Measurements from ENCODE around the gene RAPGEF3.

Gene RAPGEF3, protein sequence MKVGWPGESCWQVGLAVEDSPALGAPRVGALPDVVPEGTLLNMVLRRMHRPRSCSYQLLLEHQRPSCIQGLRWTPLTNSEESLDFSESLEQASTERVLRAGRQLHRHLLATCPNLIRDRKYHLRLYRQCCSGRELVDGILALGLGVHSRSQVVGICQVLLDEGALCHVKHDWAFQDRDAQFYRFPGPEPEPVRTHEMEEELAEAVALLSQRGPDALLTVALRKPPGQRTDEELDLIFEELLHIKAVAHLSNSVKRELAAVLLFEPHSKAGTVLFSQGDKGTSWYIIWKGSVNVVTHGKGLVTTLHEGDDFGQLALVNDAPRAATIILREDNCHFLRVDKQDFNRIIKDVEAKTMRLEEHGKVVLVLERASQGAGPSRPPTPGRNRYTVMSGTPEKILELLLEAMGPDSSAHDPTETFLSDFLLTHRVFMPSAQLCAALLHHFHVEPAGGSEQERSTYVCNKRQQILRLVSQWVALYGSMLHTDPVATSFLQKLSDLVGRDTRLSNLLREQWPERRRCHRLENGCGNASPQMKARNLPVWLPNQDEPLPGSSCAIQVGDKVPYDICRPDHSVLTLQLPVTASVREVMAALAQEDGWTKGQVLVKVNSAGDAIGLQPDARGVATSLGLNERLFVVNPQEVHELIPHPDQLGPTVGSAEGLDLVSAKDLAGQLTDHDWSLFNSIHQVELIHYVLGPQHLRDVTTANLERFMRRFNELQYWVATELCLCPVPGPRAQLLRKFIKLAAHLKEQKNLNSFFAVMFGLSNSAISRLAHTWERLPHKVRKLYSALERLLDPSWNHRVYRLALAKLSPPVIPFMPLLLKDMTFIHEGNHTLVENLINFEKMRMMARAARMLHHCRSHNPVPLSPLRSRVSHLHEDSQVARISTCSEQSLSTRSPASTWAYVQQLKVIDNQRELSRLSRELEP

DNA sequence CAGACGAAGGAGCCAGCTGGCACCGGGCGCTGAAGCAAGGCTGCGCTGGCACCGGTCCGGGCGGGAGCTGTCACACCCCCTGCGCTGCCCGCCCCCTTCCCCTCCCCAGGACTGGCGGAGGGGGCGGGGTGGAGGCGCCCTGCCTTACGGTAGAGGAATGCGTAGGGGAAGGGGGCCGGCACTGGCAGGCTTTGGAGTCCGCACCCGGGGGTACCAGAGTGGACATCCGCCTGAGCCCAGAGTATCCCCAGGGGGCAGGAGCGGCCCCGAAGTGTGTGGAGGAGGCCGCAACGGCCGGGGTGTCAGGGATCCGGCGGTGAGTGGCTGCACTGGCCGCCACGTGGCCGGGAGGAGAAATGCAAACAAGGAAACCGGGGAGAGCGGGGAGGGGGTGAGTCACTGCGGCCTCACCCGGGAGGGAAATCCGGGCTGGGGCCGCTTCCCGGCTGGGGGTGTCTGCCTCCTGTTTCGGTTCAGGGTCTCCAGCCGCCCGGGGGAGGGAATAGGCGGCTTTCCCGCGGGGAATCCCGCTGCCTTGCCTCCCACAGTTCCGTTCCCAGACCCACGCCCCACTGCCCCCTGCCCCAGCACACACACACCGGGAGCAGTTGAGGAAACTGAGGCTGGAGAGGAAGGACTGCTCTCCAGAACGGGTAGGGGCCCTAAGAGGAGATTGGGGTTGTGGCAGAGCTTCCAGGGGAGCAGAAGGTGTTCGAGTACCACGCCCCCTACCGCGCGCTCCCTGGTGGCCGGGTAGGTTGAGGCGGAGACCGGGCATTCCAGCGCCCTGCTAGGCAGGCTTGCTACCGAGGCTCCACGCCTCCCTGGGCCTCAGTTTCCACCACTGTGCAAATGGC lies at the start of gene RAPGEF3:
Gene RAPGEF3 (minus strand): TSS at position 47 of the 857 bp plus-strand sequence. CDS start 324 bp downstream, outside the sequence.
- FAIRE-seq (no peak), DNase-seq (ENCODE audit: insufficient read length, low spot score) (peak; percentile 98)
- 0 out of 2 replicates have a peak, but pooled peaks have one; percentile 25 for TF ChIP-seq POLR2A (IDR thresholded peaks at IDR 0.05; ENCODE audit: low read depth, low read length)

DNA sequence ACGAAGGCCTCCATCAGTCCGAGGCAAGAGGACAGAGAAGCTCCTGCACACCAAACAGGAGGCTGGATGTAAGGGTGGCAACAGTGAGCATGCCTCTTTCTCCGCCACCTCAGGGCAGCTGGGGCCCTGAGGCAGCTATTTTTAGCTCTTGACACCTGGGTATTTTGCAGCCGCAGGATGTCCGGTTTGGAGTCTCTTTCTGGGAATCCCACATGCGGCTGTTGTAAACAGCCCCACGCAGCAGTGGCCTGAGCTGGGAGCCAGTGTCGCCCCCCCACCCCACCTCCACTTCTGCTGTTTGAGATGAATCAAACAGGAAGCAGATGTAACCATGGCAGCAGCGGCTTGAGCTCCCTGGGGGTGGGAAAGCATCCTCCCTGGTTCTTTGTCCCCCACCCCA lies 49.4 kb upstream of the RAPGEF3 start:
- TF ChIP-seq POLR2A (IDR thresholded peaks at IDR 0.05; ENCODE audit: low read depth, low read length), result no peak
- no peak for DNase-seq (ENCODE audit: insufficient read length, low spot score)
- FAIRE-seq, result no peak

DNA sequence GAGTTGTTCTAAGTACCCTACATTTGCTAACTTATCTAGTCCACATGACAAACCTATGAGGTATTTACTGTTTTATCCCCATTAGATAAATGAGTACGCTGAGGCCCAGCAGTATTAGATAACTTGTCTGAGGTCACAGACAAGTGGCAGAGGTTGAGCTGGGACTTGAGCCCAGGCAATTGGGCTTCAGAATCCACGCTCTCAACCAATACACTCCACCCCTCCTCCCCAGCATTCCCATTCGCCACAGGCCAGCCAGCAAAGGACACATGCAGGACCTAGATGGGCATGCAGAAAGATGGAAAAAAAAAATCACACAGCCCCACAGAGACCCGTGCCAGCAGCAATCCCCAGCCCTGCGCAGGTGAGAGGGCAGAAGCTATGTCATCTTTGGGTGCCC lies 48.7 kb upstream of the RAPGEF3 start:
- FAIRE-seq (no peak), DNase-seq (ENCODE audit: insufficient read length, low spot score) (no peak)
- TF ChIP-seq POLR2A (IDR thresholded peaks at IDR 0.05; ENCODE audit: low read depth, low read length), result no peak

DNA sequence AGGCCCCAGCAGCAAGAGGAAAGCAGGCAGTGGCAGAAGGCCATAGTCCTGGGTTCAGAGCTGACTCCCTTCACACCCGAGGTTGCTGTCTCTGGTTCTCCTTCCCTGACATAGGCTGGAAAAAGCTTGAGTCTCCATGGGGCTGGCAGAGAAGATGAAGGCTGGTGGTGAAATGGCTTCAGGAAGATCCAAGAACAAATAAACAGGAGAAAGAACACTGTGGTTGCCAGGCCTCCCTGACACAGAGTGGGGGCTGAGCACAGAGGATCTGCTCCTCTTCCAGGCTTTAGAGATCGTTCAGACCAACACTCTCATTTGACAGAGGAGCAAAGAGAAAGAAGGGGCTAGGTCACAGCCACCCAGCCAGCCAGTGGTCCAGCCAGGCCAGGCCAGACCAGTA lies 46.7 kb upstream of the RAPGEF3 start:
- no peak for FAIRE-seq
- no peak for TF ChIP-seq POLR2A (IDR thresholded peaks at IDR 0.05; ENCODE audit: low read depth, low read length)
- DNase-seq (ENCODE audit: insufficient read length, low spot score), result no peak

DNA sequence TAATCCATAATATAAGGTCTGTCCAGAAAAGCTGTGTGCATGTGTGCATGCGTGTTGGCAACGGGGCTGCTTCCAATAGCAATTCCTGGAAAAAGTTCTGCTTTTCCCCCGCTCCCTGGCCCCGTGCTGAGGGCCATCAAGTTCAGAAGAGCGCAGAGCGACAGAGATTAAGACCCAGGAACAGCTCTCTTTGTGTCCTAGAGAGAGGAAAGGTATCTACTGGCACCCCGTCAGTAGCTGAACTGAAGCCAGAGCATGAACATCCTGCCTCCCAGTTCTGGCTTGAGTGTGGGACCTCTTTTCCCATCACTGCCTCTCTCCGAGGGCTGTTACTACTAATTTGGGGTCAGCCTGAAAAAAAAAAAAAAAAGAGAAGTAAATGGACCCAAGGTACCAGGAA lies 45.5 kb upstream of the RAPGEF3 start:
- TF ChIP-seq POLR2A (IDR thresholded peaks at IDR 0.05; ENCODE audit: low read depth, low read length), result no peak
- DNase-seq (ENCODE audit: insufficient read length, low spot score) (no peak), FAIRE-seq (no peak)

DNA sequence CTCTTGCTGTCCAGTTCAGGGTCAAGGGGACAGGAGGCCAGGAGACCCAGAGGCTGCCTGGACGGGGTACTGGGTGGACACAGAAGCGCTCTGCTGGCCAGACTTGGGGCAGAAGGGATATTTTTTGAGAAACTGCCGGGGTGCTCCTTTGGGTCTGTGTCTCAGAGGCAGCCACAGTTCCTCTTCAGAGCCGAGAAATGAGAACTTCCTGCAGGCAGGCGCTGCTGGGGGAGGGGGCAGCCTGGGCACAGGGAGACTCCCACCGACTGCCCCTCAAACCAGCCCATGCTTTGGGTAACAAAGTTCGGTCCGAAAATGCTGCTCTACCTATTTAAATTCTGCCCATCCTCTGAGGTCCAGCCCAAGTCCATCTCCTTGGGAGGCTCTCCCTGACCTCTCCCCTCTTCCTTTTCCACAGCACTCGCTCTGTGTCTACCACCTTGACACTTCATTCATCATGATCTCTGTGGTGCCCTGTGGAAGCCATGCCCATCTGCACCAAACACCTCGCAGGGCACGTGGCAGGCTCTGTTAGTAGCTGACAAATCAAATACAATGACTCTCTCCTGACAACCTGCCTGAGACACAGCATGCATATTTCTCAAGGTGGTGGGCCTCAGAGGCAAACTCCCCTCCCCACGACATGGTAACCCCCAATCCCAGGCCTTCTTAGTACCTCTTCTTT lies 44.7 kb upstream of the RAPGEF3 start:
- FAIRE-seq (no peak), DNase-seq (ENCODE audit: insufficient read length, low spot score) (no peak)

DNA sequence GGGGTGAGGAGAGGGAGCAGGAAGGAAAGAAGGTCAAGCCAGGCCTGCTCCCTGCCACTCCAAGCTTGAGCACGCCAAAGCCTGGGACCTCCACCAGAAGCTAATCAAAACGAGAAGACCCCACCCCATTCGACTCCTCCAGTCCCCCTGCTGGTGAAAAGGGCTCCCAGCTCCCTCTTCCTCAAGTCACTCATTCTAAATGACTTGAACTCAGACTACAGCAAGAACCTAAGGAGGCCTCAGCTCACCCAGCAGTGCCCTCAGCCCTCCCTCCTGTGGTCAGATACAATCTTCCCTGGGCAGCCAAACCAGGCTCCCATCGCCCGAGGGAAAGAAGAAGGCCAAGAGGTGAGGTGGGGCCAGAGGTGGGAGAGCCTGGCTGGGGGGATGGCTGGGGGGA lies 43.6 kb upstream of the RAPGEF3 start:
- no peak for TF ChIP-seq POLR2A (IDR thresholded peaks at IDR 0.05; ENCODE audit: low read depth, low read length)
- no peak for FAIRE-seq
- DNase-seq (ENCODE audit: insufficient read length, low spot score), result no peak

More for the DNA sequence above, 44.7 kb upstream of the RAPGEF3 start:
- no peak for TF ChIP-seq POLR2A (IDR thresholded peaks at IDR 0.05; ENCODE audit: low read depth, low read length)

DNA sequence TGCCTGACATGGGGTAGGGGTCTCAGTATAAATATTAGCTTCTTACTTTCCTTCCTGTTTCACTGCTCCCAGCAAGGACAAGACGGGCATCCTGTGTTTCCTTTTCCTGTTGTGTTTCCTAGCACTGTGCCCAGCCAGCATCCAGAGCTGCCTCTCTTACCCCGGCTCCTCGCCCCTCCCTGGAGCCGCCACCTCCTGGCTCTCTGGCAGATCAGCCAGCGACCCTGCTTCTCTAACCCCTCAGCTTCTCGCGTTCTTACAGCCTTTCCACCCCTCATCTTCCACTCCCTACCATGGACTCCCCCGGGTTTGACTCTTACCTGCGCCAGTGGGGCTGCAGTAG lies 43.2 kb upstream of the RAPGEF3 start:
- DNase-seq (ENCODE audit: insufficient read length, low spot score) (no peak), FAIRE-seq (no peak)
- no peak for TF ChIP-seq POLR2A (IDR thresholded peaks at IDR 0.05; ENCODE audit: low read depth, low read length)

DNA sequence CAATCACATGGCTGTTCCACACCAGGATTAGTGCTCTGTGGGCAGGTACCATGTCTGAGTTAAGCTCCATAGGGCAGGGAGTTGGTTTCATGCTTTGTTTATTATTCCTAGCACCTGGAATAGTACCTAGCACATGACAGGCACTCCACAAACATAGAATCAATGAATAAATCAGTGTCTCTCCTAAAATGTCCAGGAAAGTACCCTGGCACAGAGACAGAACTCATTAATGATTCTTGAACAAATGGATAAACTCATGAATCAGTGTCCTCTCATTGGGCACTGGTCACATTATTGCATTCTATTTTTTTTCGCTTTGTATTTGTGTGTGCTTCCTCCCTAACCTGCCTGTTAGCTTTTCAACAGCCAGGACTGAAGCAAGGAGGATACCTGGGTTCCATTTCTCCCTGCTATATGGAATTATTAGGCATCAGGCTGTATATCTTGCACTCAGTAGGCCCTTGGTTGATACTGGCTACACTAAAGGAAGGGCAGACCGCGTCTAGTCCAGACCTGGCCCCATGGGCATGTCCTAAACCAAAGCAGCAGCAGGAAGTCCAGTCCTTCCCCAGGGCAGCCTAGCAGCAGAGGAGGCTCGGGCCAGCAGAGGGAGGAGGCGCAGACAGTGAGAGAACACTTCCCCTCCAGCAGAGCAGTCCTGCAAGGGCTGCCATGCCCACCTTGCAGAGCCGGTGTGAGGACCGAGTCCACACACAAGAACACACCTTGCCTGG lies 42.7 kb upstream of the RAPGEF3 start:
- no peak for TF ChIP-seq POLR2A (IDR thresholded peaks at IDR 0.05; ENCODE audit: low read depth, low read length)
- no peak for FAIRE-seq
- DNase-seq (ENCODE audit: insufficient read length, low spot score), result no peak

DNA sequence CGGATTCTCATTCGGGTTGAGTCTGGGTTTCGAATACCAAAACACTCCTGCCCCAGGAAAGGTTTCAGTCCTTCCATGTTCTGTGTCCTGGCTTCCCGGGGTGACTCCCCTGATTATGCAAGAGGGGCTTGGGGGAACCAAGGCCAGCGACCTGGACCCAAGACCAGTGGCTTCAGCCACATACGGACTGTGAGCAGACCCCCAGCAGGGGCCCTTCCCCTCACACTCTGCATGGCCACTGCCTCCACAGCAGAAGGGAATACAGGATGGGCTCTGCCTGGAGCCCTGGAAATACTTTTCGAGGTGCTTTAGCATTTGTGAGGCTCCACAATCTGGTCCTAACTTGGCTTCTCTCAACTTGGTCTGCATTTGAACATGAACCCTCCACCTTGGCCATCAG lies 41.9 kb upstream of the RAPGEF3 start:
- no peak for TF ChIP-seq POLR2A (IDR thresholded peaks at IDR 0.05; ENCODE audit: low read depth, low read length)
- DNase-seq (ENCODE audit: insufficient read length, low spot score) (no peak), FAIRE-seq (no peak)

DNA sequence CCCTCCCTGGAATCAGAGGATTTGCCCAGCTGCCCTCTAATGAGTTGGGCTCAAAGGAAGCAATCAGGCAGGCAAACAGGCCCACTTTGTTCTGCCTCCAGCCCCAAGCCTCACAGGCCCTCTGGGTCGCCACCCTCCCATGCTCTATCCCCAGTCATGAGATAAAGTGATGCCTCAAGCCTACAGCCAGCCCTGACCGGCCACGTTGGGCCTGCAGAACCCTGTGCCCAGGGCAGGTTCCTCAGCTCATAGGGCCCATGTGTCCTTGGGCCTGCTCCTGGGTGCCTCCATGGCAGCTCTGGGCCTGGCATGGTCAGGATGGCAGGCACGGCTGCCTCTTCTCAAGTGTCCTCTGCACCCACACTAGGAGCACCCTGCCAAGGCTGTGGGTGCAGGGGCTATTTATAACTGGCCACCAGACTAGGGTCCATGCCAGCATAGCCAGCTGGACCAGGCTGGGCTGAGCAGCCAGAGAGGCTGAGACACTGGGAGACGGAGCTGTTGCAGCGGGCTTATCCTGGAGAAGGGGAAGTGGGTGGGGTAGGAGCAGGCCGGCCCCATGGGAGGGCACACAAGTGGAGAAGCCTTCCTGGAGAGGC lies 40.8 kb upstream of the RAPGEF3 start:
- FAIRE-seq (no peak), DNase-seq (ENCODE audit: insufficient read length, low spot score) (no peak)
- TF ChIP-seq POLR2A (IDR thresholded peaks at IDR 0.05; ENCODE audit: low read depth, low read length), result no peak

DNA sequence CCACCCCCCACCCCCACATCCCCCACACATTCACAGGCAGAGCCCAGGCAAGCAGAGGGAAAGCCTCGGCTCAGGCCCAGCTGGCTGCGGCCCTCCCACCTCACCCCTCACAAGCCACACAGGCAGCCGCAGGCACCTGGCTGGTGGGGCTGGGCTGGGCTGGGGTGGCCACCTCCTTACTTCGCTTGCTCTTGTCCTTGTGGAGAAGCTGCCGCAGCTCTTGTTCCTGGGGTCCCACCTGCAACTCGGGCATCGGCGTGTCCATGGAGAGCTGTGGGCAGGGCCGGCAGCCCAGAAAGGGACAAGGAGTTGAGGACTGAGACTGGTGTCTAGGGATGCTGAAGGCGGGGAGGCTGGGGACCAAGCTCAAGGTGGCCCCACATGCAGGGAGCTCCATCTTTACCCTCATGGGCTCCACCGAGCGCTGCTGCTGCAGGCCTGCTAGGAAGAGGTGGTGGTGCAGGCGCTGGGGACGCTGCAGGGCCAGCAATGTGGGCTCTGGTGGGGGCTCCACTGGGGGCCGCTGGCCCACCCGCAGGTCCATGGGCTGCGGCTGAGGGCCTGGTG lies 39.8 kb upstream of the RAPGEF3 start:
- DNase-seq (ENCODE audit: insufficient read length, low spot score) (no peak), FAIRE-seq (no peak)

More for the DNA sequence above, 39.8 kb upstream of the RAPGEF3 start:
- TF ChIP-seq POLR2A (IDR thresholded peaks at IDR 0.05; ENCODE audit: low read depth, low read length), result no peak

Data from H54 (cell line).